Measurements from ENCODE around the gene AFAP1.

DNA sequence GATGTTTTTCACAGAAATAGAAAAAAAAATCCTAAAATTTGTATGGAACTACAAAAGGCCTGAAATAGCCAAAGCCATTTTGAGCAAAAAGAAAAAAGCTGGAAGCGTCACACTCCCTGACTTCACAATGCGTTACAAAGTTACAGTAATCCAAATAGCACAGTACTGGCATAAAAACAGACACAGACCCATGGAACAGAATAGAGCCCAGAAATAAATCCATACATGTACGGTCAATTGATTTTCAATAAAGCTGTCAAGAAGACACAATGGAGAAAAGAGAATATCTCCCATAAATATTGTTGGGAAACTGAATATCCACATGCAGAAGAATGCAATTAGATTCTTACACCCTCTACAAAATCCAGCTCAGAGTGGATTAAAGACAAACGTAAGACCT lies 208.2 kb downstream of the AFAP1 start:
- TF ChIP-seq, protein P1, sequence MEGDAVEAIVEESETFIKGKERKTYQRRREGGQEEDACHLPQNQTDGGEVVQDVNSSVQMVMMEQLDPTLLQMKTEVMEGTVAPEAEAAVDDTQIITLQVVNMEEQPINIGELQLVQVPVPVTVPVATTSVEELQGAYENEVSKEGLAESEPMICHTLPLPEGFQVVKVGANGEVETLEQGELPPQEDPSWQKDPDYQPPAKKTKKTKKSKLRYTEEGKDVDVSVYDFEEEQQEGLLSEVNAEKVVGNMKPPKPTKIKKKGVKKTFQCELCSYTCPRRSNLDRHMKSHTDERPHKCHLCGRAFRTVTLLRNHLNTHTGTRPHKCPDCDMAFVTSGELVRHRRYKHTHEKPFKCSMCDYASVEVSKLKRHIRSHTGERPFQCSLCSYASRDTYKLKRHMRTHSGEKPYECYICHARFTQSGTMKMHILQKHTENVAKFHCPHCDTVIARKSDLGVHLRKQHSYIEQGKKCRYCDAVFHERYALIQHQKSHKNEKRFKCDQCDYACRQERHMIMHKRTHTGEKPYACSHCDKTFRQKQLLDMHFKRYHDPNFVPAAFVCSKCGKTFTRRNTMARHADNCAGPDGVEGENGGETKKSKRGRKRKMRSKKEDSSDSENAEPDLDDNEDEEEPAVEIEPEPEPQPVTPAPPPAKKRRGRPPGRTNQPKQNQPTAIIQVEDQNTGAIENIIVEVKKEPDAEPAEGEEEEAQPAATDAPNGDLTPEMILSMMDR (IDR thresholded peaks at IDR 0.05) = no peak
- TF ChIP-seq POLR2AphosphoS5 (IDR thresholded peaks at IDR 0.05; ENCODE audit: low read depth, low read length) = no peak
